Activated T-cell treated with anti-CD3 and anti-CD28 coated beads, Interleukin-2, amount 50 U/mL, for 72 hours (primary cell): ENCODE measurements around the gene ORM1. TPM values are rescaled to one million over a fixed set of nuclear protein-coding genes. Genes with fewer than 3 reads are reported as not detected.

Source experiments
- ATAC-seq, 2 donors: fragments of 150-1000 bp; cut with Tn5 transposase; replicated peaks in 1 of 2; 2 replicates each; pipeline ENCODE4 v1.10.0; 2021; ENCODE audit warnings: moderate library complexity in 2 of 2, mild to moderate bottlenecking in 1 of 2
- DNase-seq, 2 donors: peaks; one replicate each; pipeline ENCODE4 v3.0.0; 2021 to 2022; ENCODE audit warnings: mixed read lengths in 1 of 2
- H3K27ac Mint-ChIP-seq: one replicate; pipeline ENCODE4 v1.8.0; 2022; ENCODE audit warnings: mild to moderate bottlenecking, moderate library complexity, mixed read lengths
- H3K27me3 Mint-ChIP-seq: one replicate; pipeline ENCODE4 v1.8.0; 2022; ENCODE audit warnings: low read depth, mixed read lengths
- H3K36me3 Mint-ChIP-seq, 2 donors: one replicate each; pipeline ENCODE4 v1.8.0; 2022; ENCODE audit warnings: mixed read lengths in 2 of 2, mild to moderate bottlenecking in 1 of 2; ENCODE audit not compliant: insufficient read depth in 2 of 2
- H3K4me1 Mint-ChIP-seq: one replicate; pipeline ENCODE4 v1.8.0; 2022; ENCODE audit warnings: low read depth, mixed read lengths
- H3K4me3 Mint-ChIP-seq, 2 donors: one replicate each; pipeline ENCODE4 v1.8.0; 2022; ENCODE audit warnings: mild to moderate bottlenecking in 2 of 2, mixed read lengths in 2 of 2, moderate library complexity in 2 of 2
- H3K9me3 Mint-ChIP-seq, 2 donors: one replicate each; pipeline ENCODE4 v1.8.0; 2022; ENCODE audit warnings: mixed read lengths in 2 of 2
- total RNA-seq, 2 donors: library from RNA; stranded (reverse); gene quantifications; one replicate each; pipeline ENCODE4 v1.2.3, GENCODE V29; 2022

The ORM1 gene
- total RNA-seq, 2 donors from 2014 or later: not detected

DNA sequence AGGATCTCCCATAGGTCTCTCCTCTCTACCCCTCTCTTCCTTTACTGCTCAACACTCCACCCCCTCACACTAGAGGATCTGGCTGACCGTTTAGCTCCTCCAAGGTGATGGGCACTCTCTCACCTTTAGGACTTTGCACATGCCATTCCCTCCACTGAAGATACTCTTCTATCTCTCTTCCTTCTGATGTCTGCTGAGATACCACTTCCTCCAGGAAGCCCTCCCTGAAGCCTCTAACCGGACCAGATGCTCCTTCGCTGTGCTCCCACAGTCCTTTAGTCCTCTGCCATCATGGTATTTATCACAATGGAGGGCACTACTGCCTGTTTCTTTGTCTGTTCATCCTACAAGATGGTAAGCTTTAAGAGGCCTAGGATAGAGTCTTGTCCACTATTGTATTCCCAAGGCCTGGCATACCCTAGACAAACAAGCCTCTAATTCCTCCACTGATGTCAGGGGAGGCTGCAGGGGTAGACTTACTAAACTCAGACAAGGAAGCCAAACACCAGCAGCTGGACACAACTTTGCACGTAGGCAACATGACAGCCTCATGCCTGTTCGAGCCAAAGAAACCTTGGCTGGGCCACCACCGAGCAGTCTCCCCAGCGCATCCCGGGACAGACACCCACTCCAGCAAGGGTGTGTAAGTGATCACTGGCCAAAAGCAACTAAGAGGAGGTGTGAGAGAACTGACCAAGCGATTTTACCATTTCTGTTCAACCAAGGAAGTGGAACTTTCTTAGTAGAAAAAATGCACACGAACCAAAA lies 27.0 kb downstream of the ORM1 start:
- no peaks in the 10 kb centered on the region for H3K9me3 Mint-ChIP-seq
- ATAC-seq (no peak), DNase-seq (no peak)
- H3K27ac Mint-ChIP-seq: peak overlapping the region; percentile 95
- H3K27me3 Mint-ChIP-seq: no peaks in the 10 kb centered on the region
- peak overlapping the region; percentile 73 for H3K4me3 Mint-ChIP-seq
- peaks cover 28 to 52% of the 10 kb centered on the region in 2 donors for H3K36me3 Mint-ChIP-seq
- peaks cover 64% of the 10 kb centered on the region for H3K4me1 Mint-ChIP-seq

- peak; percentile 48 to 49 for DNase-seq
- H3K36me3 Mint-ChIP-seq: peaks cover 27 to 47% of the 10 kb centered on the region in 2 donors
- peak overlapping the region in 1 of 2 donors; percentile 73 for H3K4me3 Mint-ChIP-seq
- H3K27ac Mint-ChIP-seq: peak overlapping the region; percentile 95
- ATAC-seq: peak in 1 of 2 donors; percentile 10
- no peaks in the 10 kb centered on the region for H3K27me3 Mint-ChIP-seq
- peaks cover 64% of the 10 kb centered on the region for H3K4me1 Mint-ChIP-seq
- H3K9me3 Mint-ChIP-seq: no peaks in the 10 kb centered on the region
Observed at GRCh38 chr9:114350636-114351401, 27.9 kb downstream of the ORM1 start.

- peaks cover 64% of the 10 kb centered on the region for H3K4me1 Mint-ChIP-seq
- H3K4me3 Mint-ChIP-seq: no peak overlapping the region
- H3K27me3 Mint-ChIP-seq: no peaks in the 10 kb centered on the region
- H3K9me3 Mint-ChIP-seq: no peaks in the 10 kb centered on the region
- no peak for ATAC-seq
- peak overlapping the region; percentile 60 for H3K27ac Mint-ChIP-seq
- no peak for DNase-seq
- peaks cover 26 to 44% of the 10 kb centered on the region in 2 donors for H3K36me3 Mint-ChIP-seq
Observed at GRCh38 chr9:114351932-114352331, 29.0 kb downstream of the ORM1 start.

DNA sequence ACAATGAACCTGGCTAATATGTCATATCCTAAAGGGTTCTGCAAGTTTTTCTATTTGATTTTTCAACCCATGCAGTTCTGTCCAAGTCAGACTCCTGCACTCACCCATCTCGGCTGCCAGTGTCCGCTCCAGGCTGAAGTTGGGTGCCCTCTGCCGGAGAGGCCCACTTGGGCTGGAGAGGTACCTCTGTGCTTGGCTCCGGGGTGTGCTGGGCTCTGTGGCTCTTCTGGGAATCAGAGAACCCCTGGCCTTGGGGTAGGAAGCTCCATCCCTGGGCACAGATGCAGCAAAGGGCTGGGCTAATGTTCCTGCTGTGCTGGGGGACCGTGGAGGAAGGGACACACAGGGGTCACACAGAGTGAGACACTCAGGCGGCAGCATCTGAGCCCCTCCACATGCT lies 32.9 kb downstream of the ORM1 start:
- ATAC-seq (no peak), DNase-seq (no peak)
- no peak overlapping the region for H3K4me3 Mint-ChIP-seq
- no peaks in the 10 kb centered on the region for H3K9me3 Mint-ChIP-seq
- H3K27me3 Mint-ChIP-seq: no peaks in the 10 kb centered on the region
- H3K27ac Mint-ChIP-seq: no peak overlapping the region
- H3K36me3 Mint-ChIP-seq: peaks cover 12 to 37% of the 10 kb centered on the region in 2 donors
- H3K4me1 Mint-ChIP-seq: peaks cover 48% of the 10 kb centered on the region

DNA sequence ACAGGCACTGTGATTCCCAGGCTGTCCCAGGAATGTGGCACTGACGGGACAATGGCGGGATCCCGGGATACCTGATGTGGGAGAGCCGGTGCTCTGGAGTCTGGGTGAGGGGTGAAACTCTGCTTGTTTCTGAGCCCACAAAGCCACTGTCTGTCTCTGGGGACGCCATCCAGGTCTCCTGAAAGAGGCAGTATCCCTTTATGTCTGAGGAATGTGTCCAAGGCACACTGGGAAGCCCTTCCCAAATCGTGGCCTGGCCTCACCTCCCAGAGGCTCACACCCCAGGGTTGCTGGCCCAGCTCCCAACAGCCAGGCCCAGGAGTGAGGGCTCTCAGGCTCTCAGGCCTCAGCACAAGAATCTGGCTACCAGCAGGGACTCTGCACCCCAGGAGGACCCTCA lies 33.9 kb downstream of the ORM1 start:
- no peak for DNase-seq
- Mint-ChIP-seq H3K27ac (peak overlapping the region; percentile 71), H3K27me3 (no peaks in the 10 kb centered on the region), H3K4me1 (peaks cover 47% of the 10 kb centered on the region), H3K9me3 (no peaks in the 10 kb centered on the region), H3K4me3 (no peak overlapping the region), H3K36me3 (peaks cover 17 to 43% of the 10 kb centered on the region in 2 donors)
- ATAC-seq: no peak

- no peaks in the 10 kb centered on the region for H3K9me3 Mint-ChIP-seq
- H3K36me3 Mint-ChIP-seq: peaks cover 17 to 40% of the 10 kb centered on the region in 2 donors
- H3K27me3 Mint-ChIP-seq: no peaks in the 10 kb centered on the region
- peaks cover 41% of the 10 kb centered on the region for H3K4me1 Mint-ChIP-seq
- peak overlapping the region; percentile 67 for H3K27ac Mint-ChIP-seq
- ATAC-seq: peak; percentile 12 to 19
- DNase-seq: no peak
- H3K4me3 Mint-ChIP-seq: no peak overlapping the region
Observed at GRCh38 chr9:114357360-114357759, 34.5 kb downstream of the ORM1 start.

GRCh38 chr9:114357911-114358328 lies 35.0 kb downstream of the ORM1 start:
- H3K36me3 Mint-ChIP-seq: peaks cover 17 to 40% of the 10 kb centered on the region in 2 donors
- DNase-seq (no peak), ATAC-seq (no peak)
- peak overlapping the region; percentile 55 for H3K27ac Mint-ChIP-seq
- no peaks in the 10 kb centered on the region for H3K9me3 Mint-ChIP-seq
- H3K4me1 Mint-ChIP-seq: peaks cover 38% of the 10 kb centered on the region
- H3K27me3 Mint-ChIP-seq: no peaks in the 10 kb centered on the region
- H3K4me3 Mint-ChIP-seq: no peak overlapping the region

DNA sequence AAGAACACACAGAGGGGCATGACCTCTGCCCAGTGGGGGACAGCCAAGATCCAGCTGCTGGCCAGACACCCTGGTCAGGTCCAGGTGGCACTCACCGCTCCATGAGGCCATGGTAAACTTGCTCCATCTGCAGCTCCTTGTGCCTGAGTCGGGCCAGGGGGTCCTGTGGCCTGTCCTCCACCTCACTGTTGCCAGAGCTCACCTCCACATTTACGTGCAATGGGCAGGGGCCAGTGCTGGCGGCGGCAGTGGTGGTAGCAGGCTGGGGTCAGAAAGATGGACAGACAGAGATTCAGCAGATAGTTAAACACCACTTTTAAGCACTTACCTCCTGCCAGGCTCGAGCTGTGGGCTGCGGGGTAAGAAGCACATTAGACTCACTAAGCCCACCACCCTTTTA lies 36.9 kb downstream of the ORM1 start:
- H3K4me1 Mint-ChIP-seq: peaks cover 50% of the 10 kb centered on the region
- no peak for DNase-seq

GRCh38 chr9:114361542-114361941 lies 38.6 kb downstream of the ORM1 start:
- Mint-ChIP-seq H3K36me3 (peaks cover 22 to 61% of the 10 kb centered on the region in 2 donors), H3K4me1 (peaks cover 65% of the 10 kb centered on the region), H3K9me3 (no peaks in the 10 kb centered on the region), H3K4me3 (no peak overlapping the region), H3K27ac (peak overlapping the region; percentile 93), H3K27me3 (no peaks in the 10 kb centered on the region)
- ATAC-seq (no peak), DNase-seq (no peak)

More for the DNA sequence above, 36.9 kb downstream of the ORM1 start:
- Mint-ChIP-seq H3K9me3 (no peaks in the 10 kb centered on the region), H3K27ac (peak overlapping the region; percentile 93), H3K27me3 (no peaks in the 10 kb centered on the region), H3K36me3 (peaks cover 20 to 52% of the 10 kb centered on the region in 2 donors), H3K4me3 (no peak overlapping the region)
- ATAC-seq: no peak

GRCh38 chr9:114362394-114362793 lies 39.5 kb downstream of the ORM1 start:
- Mint-ChIP-seq H3K27me3 (no peaks in the 10 kb centered on the region), H3K36me3 (peaks cover 20 to 63% of the 10 kb centered on the region in 2 donors), H3K4me3 (no peak overlapping the region), H3K27ac (peak overlapping the region; percentile 95), H3K4me1 (peaks cover 73% of the 10 kb centered on the region), H3K9me3 (no peaks in the 10 kb centered on the region)
- no peak for ATAC-seq
- no peak for DNase-seq

GRCh38 chr9:114363424-114363823 lies 40.5 kb downstream of the ORM1 start:
- H3K36me3 Mint-ChIP-seq: peaks cover 17 to 64% of the 10 kb centered on the region in 2 donors
- ATAC-seq (peak; percentile 57 to 59), DNase-seq (no peak)
- H3K4me1 Mint-ChIP-seq: peaks cover 80% of the 10 kb centered on the region
- peak overlapping the region; percentile 66 to 69 for H3K4me3 Mint-ChIP-seq
- no peaks in the 10 kb centered on the region for H3K27me3 Mint-ChIP-seq
- no peaks in the 10 kb centered on the region for H3K9me3 Mint-ChIP-seq
- H3K27ac Mint-ChIP-seq: peak overlapping the region; percentile 95

DNA sequence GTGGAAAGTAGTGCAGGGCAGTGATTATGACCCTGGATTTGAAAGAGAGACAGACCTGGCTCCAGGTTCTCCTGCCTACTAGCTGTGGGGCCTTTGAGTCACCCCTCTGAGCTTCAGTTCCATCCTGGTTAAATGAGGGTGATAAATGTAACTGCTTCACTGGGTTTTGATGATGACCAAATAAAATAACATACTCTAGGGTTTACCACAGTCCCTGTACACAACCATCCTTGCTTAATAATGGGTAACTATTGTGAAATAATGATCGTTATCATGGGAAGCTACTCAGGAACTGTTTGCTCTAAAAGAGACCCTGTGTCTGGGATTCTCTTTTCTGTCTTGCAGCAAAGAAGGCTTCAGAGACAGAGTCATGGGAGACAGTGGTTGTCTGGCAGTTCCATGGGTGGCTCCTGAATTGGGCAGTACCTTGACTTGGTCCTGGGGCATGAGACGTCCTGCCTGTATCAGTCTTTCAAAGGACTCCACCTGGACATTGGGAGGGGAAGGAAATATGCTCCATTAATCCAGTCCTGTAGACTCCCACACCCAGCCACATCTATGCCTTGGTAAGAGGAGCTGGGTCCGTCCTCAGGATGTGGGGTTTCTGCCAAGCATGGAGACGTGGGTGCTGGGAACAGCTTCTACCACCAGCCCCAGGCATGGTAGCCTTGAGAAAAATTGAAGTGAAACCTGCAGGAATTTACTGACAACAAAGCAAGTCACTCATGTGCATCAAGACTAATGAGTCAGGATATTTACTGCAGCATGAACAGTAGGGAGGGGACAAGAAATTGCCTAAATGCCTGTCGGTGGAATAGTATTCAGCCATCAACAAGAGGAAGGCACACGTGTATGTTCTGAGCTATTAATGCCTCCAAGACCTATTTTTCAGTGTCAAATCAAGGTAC lies 41.5 kb downstream of the ORM1 start:
- Mint-ChIP-seq H3K27me3 (no peaks in the 10 kb centered on the region), H3K27ac (peak overlapping the region; percentile 95), H3K4me3 (peak overlapping the region; percentile 66 to 69), H3K9me3 (no peaks in the 10 kb centered on the region), H3K36me3 (peaks cover 17 to 65% of the 10 kb centered on the region in 2 donors), H3K4me1 (peaks cover 80% of the 10 kb centered on the region)
- no peak for DNase-seq
- ATAC-seq: peak; percentile 13 to 29
